ENCODE results near the gene CDK14.

CDK14 gene

GRCh38 chr7:91206361-91206960, 610.3 kb downstream of the CDK14 start:
- H3K4me1 ChIP-seq (ENCODE audit: low read length): no peaks in the 10 kb centered on the region
- no peak overlapping the region for H3K9ac ChIP-seq (ENCODE audit: low read length)
- no peak overlapping the region for H2AFZ ChIP-seq (ENCODE audit: low read depth, low read length)
- H4K20me1 ChIP-seq (ENCODE audit: insufficient read depth, low read length): no peaks in the 10 kb centered on the region
- no peaks in the 10 kb centered on the region for H3K9me3 ChIP-seq (ENCODE audit: insufficient read depth, low read length)
- TF ChIP-seq, protein P1, sequence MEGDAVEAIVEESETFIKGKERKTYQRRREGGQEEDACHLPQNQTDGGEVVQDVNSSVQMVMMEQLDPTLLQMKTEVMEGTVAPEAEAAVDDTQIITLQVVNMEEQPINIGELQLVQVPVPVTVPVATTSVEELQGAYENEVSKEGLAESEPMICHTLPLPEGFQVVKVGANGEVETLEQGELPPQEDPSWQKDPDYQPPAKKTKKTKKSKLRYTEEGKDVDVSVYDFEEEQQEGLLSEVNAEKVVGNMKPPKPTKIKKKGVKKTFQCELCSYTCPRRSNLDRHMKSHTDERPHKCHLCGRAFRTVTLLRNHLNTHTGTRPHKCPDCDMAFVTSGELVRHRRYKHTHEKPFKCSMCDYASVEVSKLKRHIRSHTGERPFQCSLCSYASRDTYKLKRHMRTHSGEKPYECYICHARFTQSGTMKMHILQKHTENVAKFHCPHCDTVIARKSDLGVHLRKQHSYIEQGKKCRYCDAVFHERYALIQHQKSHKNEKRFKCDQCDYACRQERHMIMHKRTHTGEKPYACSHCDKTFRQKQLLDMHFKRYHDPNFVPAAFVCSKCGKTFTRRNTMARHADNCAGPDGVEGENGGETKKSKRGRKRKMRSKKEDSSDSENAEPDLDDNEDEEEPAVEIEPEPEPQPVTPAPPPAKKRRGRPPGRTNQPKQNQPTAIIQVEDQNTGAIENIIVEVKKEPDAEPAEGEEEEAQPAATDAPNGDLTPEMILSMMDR (IDR thresholded peaks at IDR 0.05; ENCODE audit: low read depth, low read length): no peak
- TF ChIP-seq EZH2phosphoT487 (IDR thresholded peaks at IDR 0.05; ENCODE audit: low read depth): no peak
- no peaks in the 10 kb centered on the region for H3K27me3 ChIP-seq (ENCODE audit: low read depth, low read length)
- H3K27ac ChIP-seq (ENCODE audit: low read length): no peak overlapping the region
- H3K4me3 ChIP-seq (ENCODE audit: low read length): no peak overlapping the region
- H3K36me3 ChIP-seq (replicated peaks; ENCODE audit: low read depth, low read length): no peaks in the 10 kb centered on the region
- H3K4me2 ChIP-seq (ENCODE audit: low read length): no peak overlapping the region
- H3K79me2 ChIP-seq (ENCODE audit: low read length): no peaks in the 10 kb centered on the region

DNA sequence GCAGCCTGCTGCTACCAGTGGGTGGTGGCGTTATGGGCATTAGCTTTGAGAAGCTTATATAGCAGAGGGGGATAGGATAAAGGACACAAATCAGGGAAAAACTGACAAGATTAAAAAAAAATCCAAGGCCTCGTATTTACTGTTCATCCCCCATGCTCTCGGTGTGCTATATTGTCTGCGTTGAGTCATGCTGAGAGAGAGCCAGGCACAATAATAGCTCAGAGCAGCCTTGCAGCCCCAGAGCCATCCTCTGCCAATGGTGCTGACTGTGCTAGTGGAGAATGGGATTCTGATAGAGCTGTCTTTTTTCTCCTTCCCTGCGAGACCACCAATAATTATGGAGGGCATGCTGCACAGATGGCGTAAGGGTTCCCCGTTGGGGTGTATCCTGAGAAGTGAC, 616.5 kb downstream of the CDK14 start:
- Histone ChIP-seq H2AFZ (ENCODE audit: low read depth, low read length) (no peak overlapping the region), H3K9me3 (ENCODE audit: insufficient read depth, low read length) (no peaks in the 10 kb centered on the region)

GRCh38 chr7:91226411-91226810, 630.3 kb downstream of the CDK14 start:
- Histone ChIP-seq H3K27ac (ENCODE audit: low read length) (no peak overlapping the region), H3K36me3 (replicated peaks; ENCODE audit: low read depth, low read length) (no peaks in the 10 kb centered on the region), H3K9me3 (ENCODE audit: insufficient read depth, low read length) (no peaks in the 10 kb centered on the region), H3K79me2 (ENCODE audit: low read length) (no peaks in the 10 kb centered on the region), H3K4me1 (ENCODE audit: low read length) (no peaks in the 10 kb centered on the region), H4K20me1 (ENCODE audit: insufficient read depth, low read length) (no peaks in the 10 kb centered on the region), H3K4me2 (ENCODE audit: low read length) (no peak overlapping the region), H3K9ac (ENCODE audit: low read length) (no peak overlapping the region), H3K27me3 (ENCODE audit: low read depth, low read length) (no peaks in the 10 kb centered on the region), H2AFZ (ENCODE audit: low read depth, low read length) (no peak overlapping the region), H3K4me3 (ENCODE audit: low read length) (no peak overlapping the region)
- TF ChIP-seq, protein P1 (IDR thresholded peaks at IDR 0.05; ENCODE audit: low read depth, low read length): no peak
- TF ChIP-seq EZH2phosphoT487 (IDR thresholded peaks at IDR 0.05; ENCODE audit: low read depth): no peak

More for the DNA sequence above, 616.5 kb downstream of the CDK14 start:
- Histone ChIP-seq H3K4me1 (ENCODE audit: low read length) (no peaks in the 10 kb centered on the region), H3K36me3 (replicated peaks; ENCODE audit: low read depth, low read length) (no peaks in the 10 kb centered on the region), H3K27ac (ENCODE audit: low read length) (no peak overlapping the region), H3K4me2 (ENCODE audit: low read length) (no peak overlapping the region), H4K20me1 (ENCODE audit: insufficient read depth, low read length) (no peaks in the 10 kb centered on the region), H3K27me3 (ENCODE audit: low read depth, low read length) (no peaks in the 10 kb centered on the region), H3K9ac (ENCODE audit: low read length) (no peak overlapping the region), H3K4me3 (ENCODE audit: low read length) (no peak overlapping the region), H3K79me2 (ENCODE audit: low read length) (no peaks in the 10 kb centered on the region)
- TF ChIP-seq EZH2phosphoT487 (IDR thresholded peaks at IDR 0.05; ENCODE audit: low read depth): no peak

GRCh38 chr7:91228327-91228726, 632.2 kb downstream of the CDK14 start:
- H3K9ac ChIP-seq (ENCODE audit: low read length): no peak overlapping the region
- H3K4me2 ChIP-seq (ENCODE audit: low read length): no peak overlapping the region
- no peak overlapping the region for H3K27ac ChIP-seq (ENCODE audit: low read length)

More at GRCh38 chr7:91228327-91228726, 632.2 kb downstream of the CDK14 start:
- Histone ChIP-seq H3K27me3 (ENCODE audit: low read depth, low read length) (no peaks in the 10 kb centered on the region), H3K9me3 (ENCODE audit: insufficient read depth, low read length) (no peaks in the 10 kb centered on the region), H2AFZ (ENCODE audit: low read depth, low read length) (no peak overlapping the region), H3K4me1 (ENCODE audit: low read length) (no peaks in the 10 kb centered on the region), H3K79me2 (ENCODE audit: low read length) (no peaks in the 10 kb centered on the region), H3K4me3 (ENCODE audit: low read length) (no peak overlapping the region), H4K20me1 (ENCODE audit: insufficient read depth, low read length) (no peaks in the 10 kb centered on the region), H3K36me3 (replicated peaks; ENCODE audit: low read depth, low read length) (no peaks in the 10 kb centered on the region)
- no peak for TF ChIP-seq EZH2phosphoT487 (IDR thresholded peaks at IDR 0.05; ENCODE audit: low read depth)
- TF ChIP-seq, protein P1 (IDR thresholded peaks at IDR 0.05; ENCODE audit: low read depth, low read length): no peak

All from OCI-LY3 (cell line).